HG03457 (cell line): ENCODE measurements around the gene SNIP1.
"Not testable (repeated sequence)": the region's sequence is repeated elsewhere in the genome, so short reads cannot be mapped to it uniquely, and the experiment has no call there.

ENCODE experiments used
- ATAC-seq: cut with Tn5 transposase; IDR thresholded peaks from one replicate; pipeline ENCODE4 v1.9.1; 2021; ENCODE audit warnings: moderate number of reproducible peaks; ENCODE audit not compliant: unreplicated experiment

Gene SNIP1, protein sequence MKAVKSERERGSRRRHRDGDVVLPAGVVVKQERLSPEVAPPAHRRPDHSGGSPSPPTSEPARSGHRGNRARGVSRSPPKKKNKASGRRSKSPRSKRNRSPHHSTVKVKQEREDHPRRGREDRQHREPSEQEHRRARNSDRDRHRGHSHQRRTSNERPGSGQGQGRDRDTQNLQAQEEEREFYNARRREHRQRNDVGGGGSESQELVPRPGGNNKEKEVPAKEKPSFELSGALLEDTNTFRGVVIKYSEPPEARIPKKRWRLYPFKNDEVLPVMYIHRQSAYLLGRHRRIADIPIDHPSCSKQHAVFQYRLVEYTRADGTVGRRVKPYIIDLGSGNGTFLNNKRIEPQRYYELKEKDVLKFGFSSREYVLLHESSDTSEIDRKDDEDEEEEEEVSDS

DNA sequence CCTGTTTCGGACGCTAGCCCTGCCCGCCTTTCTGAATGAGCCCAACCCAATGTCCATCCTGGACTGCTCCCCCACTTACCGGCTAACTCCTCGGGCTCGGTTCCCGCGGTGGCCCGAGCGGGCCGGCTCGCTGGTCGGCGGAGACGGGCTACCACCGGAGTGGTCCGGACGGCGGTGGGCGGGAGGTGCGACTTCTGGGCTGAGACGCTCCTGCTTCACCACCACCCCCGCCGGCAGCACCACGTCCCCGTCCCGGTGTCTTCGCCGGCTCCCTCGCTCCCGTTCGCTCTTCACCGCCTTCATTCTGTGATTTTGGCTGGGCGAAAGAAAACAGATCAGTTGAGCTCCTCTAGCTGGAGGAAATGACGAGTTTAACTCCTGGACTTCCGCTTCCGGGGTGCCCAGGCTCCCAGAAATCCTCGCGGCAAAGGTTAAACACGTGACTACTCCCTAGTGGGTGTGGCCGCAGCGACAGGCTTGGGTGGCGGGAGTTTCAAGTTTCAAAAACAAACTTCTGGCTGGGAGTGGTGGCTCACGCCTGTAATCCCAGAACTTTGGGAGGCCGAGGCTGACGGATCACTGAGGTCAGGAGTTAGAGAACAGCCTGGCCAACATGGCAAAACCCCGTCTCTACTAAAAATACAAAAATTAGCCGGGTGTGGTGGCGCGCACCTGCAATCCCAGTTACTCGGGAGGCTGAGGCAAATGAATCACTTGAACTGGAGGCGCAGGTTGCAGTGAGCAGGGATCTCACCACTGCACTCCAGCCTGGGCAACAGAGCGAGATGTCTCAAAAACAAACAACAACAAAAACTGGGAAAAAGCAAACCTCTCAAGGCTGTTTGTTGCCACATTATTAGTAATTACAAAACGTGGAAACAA, at the start of gene SNIP1:
Gene SNIP1 (minus strand): TSS at position 367 of the 882 bp plus-strand sequence. CDS start 64 bp downstream, at position 303.
- ATAC-seq: peak; percentile 53

DNA sequence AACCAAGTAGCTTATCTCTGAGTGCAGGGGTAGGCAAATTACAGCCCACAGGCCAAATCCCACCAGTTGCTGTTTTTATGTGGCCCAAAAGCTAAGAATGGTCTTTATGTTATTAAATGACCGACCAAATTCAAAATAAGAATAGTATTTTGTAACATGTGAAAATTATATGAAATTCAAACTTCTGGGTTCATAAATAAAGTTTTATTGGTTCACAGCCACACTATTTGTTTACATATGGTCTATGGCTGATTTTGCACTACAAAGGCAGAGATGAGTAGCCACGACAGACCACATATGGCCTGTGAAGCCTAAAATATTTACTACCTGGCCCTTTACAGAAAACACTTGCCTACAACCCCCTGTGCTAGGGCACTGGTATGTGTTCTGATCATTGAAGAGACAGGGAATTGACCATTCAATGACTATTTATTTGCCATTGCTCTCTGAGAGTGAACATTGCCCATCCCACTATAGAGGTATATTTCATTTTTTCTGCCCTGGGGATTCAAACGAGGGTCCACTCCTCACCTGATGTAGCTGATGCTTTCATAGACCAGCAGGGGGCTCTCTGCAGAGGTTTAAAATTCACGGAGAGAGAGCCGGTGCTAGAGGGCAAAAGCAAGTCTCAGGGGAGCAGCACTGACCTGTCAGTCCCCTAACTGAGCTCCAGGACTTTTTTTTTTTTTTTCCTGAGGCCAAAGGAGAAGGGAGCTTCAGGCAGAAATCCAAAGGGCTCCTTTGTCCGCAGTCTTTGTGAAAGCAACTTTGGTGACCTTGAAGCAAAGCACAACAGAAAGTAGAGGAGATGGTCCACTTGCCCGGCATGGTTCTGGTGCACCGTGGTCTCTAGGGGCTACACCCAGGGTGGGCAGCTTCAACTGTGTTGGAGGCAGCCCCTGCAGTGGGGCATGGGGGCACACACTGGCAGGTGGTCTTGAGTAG, 48.9 kb upstream of the SNIP1 start:
- no peak for ATAC-seq

DNA sequence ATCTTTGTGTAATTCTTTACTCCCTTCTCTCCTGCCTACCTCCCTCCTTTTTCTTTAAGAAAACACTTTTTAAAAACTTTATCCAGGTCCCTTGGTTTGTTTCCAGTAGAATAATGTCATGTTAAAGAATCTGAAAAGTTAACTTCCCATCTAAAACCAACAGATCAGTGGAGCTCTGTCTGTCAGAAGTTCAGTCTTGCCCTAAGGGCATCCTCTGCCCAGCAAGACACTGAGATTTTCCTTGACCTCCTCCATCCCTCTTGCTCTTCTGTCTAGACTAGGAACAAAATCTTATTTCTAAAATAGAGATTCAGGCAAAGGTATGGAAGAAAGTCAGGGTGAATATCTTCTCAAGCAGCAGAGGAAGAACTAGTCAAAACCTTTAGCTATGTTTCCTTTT, 47.3 kb upstream of the SNIP1 start:
- no peak for ATAC-seq

- no peak for ATAC-seq
Measured at GRCh38 chr1:37599940-37600339, 45.8 kb upstream of the SNIP1 start.

DNA sequence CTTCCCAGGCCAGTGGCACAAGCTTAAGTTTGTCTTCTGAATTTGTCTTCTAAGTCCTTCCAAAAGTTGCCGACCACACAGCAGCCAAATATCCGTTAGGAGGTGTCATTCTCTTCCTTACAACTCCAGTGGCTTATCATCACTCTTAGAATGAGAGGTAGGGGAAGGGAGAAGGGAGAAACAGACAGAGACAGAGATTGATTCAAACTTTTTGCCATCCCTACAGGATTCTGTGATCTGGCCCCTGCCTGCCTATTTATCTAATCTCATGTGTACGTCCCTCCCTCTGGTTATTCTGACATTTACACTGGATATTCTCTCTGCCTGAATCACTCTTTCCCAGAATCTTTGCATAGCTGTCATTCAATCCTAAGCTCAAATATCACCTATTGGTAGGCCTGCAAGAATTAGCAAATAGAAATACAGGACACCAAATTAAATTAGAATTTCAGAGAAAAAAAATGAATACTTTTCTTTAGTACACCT, 42.1 kb upstream of the SNIP1 start:
- no peak for ATAC-seq

GRCh38 chr1:37595440-37596181, 41.5 kb upstream of the SNIP1 start, which contains the start of gene GNL2:
Gene GNL2, minus strand, starts transcription at chr1:37595937. Its CDS starts 115 bp downstream, at chr1:37595822.
- ATAC-seq: peak; percentile 85

GRCh38 chr1:37593726-37594125, 39.6 kb upstream of the SNIP1 start:
- no peak for ATAC-seq

DNA sequence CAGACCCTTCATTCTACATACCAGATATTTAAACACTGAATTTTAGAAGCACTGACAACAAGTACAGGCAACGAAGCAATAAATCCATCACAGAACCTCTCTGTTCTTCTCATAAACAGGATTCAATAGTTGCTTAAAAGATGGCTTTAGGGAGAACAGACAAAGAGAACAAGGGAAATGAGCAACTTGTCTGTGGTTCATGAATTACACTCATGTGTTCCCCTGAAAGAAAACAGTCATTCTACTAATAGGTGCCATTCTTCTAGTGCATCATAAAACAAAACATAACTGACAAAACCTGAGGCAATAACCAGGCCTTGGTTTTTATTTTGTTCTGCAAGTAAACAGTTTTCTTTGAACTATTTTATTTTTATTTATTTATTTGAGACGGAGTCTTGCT, 34.8 kb upstream of the SNIP1 start:
- no peak for ATAC-seq

DNA sequence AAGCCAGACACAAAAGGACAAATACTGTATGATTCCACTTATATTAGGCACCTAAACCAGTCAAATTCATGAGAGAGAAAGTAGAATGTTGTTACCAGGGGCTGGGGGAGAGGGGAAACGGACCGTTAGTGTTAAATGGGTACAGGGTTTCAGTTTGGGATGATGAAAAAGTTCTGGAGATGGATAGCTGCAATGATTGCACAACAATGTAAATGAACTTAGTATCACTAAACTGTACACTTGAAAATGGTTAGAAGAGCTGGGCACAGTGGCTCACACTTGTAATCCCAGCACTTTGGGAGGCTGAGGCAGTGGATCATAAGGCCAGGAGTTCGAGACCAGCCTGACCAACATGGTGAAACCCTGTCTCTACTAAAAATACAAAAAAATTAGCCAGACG, 30.5 kb upstream of the SNIP1 start:
- not testable (repeated sequence) for ATAC-seq

GRCh38 chr1:37575692-37576091, 21.6 kb upstream of the SNIP1 start:
- no peak for ATAC-seq

DNA sequence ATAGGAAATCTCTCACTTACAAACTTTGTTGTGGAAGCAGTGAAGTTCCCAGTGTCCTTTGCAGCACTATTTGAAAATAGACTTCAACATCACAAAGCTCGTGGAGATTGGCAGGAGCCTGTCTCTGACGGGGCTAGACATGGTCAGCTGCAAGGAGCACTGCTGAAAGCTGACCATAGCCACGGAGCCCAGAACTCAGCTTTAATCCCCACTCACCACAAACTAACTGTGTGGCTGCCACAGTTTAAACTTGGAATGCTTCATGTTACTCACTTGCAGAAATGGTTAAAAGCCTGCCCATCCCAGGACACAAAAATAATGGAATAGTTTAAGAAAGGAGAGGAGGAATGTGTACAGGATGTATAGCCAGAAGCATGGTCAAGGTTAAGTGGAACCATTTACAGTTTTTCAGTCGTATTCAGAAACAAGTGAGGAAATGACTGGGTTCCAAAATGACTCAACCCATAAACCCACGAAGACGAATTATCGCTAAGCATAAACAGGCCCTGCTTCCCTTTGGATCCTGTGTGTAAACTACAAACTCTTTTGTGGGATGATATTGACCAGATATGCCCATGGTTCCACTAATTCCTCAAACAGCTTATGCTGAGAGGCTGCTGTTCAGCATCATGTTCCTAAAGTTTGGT, 20.9 kb upstream of the SNIP1 start:
- ATAC-seq: no peak

DNA sequence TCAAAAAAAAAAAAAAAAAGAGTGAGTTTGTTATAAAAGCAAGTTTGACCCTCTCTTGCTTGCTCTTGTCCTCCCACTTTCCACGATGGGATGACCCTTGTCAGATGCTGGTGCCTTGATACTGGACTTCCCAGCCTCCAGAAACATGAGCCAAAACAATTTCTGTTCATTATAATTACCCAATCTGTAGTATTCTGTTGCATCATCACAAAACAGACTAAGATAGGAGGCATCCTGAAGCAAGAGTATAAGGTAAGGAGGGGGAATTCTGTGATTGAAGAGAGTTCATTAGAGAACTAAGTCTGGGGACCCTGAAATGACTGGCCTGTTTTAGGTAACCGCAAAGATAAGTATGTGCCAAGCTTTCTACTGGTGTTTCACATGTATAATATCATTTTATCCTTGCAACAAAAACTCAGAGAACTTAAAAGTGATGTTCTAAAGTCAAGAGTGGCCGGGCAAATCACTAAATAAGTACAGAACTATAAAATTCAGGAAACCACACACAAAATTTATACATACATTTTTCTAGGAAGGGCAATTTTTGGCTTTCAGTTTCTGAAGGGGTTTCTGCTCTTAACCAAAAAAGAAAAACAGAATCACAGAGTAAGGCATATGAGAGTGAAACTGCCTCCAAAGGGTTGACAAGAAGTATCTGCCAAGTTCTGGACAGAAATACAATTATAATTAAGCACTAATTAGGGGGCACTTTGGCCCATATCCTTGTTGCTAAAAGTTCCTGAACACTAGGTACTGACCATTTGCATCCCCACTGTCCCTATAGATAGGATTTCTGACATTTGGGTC, 16.6 kb upstream of the SNIP1 start:
- no peak for ATAC-seq

GRCh38 chr1:37567023-37567422, 12.9 kb upstream of the SNIP1 start:
- ATAC-seq: no peak

DNA sequence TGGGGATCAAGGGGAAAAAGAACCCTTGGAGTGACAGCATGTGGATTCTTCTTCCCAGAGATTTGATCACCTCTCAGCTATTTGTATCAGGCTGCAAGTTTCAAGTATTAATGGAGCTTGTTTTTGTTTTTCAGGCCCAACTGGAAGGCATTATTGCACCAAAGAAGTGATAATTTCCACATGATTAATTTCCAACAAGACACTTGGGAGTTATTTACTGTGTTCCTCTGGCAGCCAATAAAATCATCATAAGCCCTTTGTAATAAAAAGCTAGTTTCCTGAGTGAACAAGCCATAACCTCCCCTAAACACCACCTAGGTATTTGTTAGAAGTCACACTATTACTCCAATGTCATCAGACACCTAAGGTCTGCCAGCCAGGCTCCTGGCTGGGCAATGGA, 10.8 kb upstream of the SNIP1 start:
- ATAC-seq: no peak

DNA sequence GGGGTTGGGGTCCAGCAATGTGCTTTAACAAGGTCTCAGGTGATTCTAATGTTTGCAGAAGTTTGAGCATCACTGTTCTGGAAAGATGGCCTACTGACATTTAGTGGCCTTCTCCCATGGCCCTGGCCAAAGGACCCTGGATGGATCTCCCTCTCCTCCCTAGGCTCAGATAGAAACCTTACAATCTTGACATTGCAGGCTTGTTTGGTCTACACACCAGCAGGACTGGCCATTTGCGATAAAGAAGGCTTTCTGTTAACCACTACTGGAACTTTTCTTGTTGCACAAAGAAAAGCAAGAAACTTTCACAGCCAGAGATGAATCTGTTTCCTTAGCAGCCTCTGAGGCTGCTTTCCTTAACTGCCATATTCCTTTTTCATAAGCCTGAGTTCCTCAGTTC, 8.9 kb upstream of the SNIP1 start:
- no peak for ATAC-seq

DNA sequence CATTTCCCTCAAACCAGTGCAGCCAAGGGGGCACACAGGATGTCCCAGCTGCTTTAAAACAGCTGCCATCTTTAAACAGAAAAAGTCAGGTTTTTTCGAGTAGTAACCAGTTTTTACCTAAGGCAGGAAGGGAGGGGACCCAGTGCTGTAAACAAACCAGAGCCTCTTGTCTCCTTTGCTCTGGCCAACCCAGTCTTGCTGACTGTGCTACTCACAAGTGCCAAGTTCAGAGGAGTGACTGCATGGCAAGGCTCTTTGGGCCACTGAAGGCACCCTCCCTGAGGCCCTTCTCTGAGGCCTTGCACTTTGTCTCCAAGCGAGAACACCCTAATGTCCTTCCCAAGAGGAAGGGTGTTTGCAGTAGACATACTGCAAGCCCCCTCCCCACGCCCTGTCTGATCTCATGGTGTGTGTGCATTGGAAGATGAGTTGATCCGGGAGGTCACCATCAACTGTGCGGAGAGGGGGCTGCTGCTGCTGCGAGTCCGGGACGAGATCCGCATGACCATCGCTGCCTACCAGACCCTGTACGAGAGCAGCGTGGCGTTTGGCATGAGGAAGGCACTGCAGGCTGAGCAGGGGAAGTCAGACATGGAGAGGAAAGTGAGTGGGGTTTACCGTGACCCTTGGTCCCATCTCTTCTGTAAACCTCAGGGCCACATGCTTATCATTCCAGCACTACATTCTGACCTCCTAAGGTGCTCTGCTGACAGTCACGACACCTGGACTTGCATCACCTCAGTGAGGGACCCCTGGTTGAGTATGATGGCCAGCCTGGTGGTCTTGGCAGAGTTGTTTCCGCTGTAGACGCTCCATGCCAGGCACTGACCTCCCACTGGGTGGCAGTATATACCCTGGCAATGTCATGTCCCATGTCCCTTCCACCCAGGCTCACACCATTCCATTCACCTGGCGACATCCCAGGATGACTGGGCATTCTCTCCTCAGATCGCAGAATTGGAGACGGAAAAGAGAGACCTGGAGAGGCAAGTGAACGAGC, 7.3 kb upstream of the SNIP1 start:
- no peak for ATAC-seq

- no peak for ATAC-seq
Measured at GRCh38 chr1:37560401-37561132, 6.5 kb upstream of the SNIP1 start.
